Ovary (tissue), 9 donors: ENCODE data around the gene CLASP1. TPM values are rescaled to one million over a fixed set of nuclear protein-coding genes. Genes with fewer than 3 reads are reported as not detected.
"Not testable (repeated sequence)": the region's sequence is repeated elsewhere in the genome, so short reads cannot be mapped to it uniquely, and the experiment has no call there.

Experiments used
- DNase-seq, 5 donors: peaks; one replicate each; pipeline ENCODE4 v3.0.0-alpha.2; 2019 to 2020
- H3K27ac ChIP-seq, 2 donors: fragments of 200-600 bp; one replicate each; pipeline versions ENCODE4 v1.5.1 to v1.8.0; 2019 to 2022
- H3K27me3 ChIP-seq: fragments of 200-600 bp; one replicate; pipeline ENCODE4 v1.8.0; 2022
- H3K36me3 ChIP-seq: fragments of 200-600 bp; sonication (generic); one replicate; pipeline ENCODE4 v1.5.1; 2019
- H3K4me1 ChIP-seq: one replicate; pipeline ENCODE4 v1.8.1; 2013; ENCODE audit warnings: mild to moderate bottlenecking, moderate library complexity; ENCODE audit not compliant: insufficient read depth
- H3K4me3 ChIP-seq: fragments of 200-600 bp; sonication (generic); one replicate; pipeline ENCODE4 v1.5.1; 2017
- H3K9me3 ChIP-seq, 2 donors: fragments of 200-600 bp in 1 of 2; sonication (generic) in 1 of 2; one replicate each; pipeline versions ENCODE4 v1.5.1 to v1.8.1; 2013 to 2019; ENCODE audit warnings: mild to moderate bottlenecking in 1 of 2, moderate library complexity in 1 of 2
- EP300 ChIP-seq: sonication (generic); formaldehyde crosslinking; IDR thresholded peaks from one replicate; pipeline ENCODE4 v1.6.1; 2017; ENCODE audit warnings: antibody characterized with exemption
- POLR2A ChIP-seq: fragments of 450-650 bp; IDR thresholded peaks from one replicate; pipeline ENCODE4 v1.6.1; 2017; ENCODE audit warnings: antibody characterized with exemption, mild to moderate bottlenecking, moderate library complexity
- WGBS, 3 donors: extraction: QIAGEN DNeasy Blood & Tissue Kit in 1 of 3; methylation state at CpG; one replicate each; pipeline versions ENCODE4 v1.1.5 to v1.1.7; 2013 to 2017; 5-methylcytosine and 5-hydroxymethylcytosine counted together
- intact Hi-C, 4 donors: fragments of 100-400 bp; cut with DNase I; formaldehyde crosslinking; loops; one replicate each; pipeline versions ENCODE4 v1.11.0 to v1.15.1; 2022 to 2023
- polyA plus RNA-seq, 2 donors: library from polyadenylated mRNA; stranded (reverse); fragments of 200-250 nt in 1 of 2; fragments of 350-450 nt in 1 of 2; fragmentation: Illumina TruSeq in 1 of 2; extraction: RNeasy Lipid Tissue Mini Kit (QIAGEN cat#74804) in 1 of 2; gene quantifications; one replicate each; pipeline ENCODE4 v1.2.3, GENCODE V29; 2013 to 2014
- total RNA-seq, 7 donors: library from RNA; depleted of rRNA in 2 of 7; stranded (reverse); fragments of >200 nt in 2 of 7; fragmentation: NEBNext Ultra II Directional in 3 of 7; extraction: Animal tissue kit (Norgen Biotek cat#: 25700) in 3 of 7; gene quantifications; one replicate each; pipeline versions ENCODE4 v1.1.0 to v1.2.4, GENCODE V29; 2016 to 2023
- TF ChIP-seq, protein P1 (sequence below), 3 donors: fragments of 450-650 bp in 2 of 3; fragments of 200-600 bp in 1 of 3; IDR thresholded peaks; one replicate each; pipeline versions ENCODE4 v1.5.1 to v1.8.0; 2016 to 2022; ENCODE audit warnings: antibody characterized with exemption in 3 of 3, mild to moderate bottlenecking in 1 of 3
- donor health status: DM: no; HTN: no; CAD: no; lungs with moderate emphysema.
- donor health status: DM: no; HTN: no; CAD: no.
- donor health status: Bipolar disorder and iron deficiency.
- donor health status: DM: yes; HTN: yes; CAD: no.
- donor health status: DM: no; HTN: no; CAD: no.
- donor health status: DM: yes; HTN: yes; CAD: no.

The CLASP1 gene
- total and polyA plus RNA-seq, 9 donors: 15.8 to 58.7 (median 47.9) TPM

DNA sequence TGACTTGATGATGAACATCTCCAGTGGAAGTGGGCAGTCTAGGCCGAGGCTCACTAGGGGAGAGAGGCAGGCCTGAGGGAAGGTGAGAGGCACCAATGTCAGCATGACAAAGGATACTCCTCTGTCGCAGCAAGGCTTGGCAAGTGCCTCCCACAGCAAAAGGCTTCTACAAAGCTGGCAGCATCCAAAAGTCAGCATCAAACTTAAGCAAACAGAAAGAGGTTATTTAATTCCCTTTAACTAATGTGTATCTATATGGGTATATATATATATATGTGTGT lies 45.8 kb upstream of the CLASP1 start:
- no peaks in the 10 kb centered on the region for H3K36me3 ChIP-seq
- H3K27me3 ChIP-seq: no peaks in the 10 kb centered on the region
- DNase-seq: no peak
- no peak overlapping the region for H3K4me3 ChIP-seq
- H3K9me3 ChIP-seq: no peaks in the 10 kb centered on the region
- H3K4me1 ChIP-seq: no peaks in the 10 kb centered on the region
- 70 to 84% (median 73%) methylated on average over 2 of the region's 2 CpGs for WGBS, 3 donors
- no peak overlapping the region for H3K27ac ChIP-seq
- intact Hi-C loops: no loop called here
- TF ChIP-seq POLR2A: no peak
- no peak for TF ChIP-seq EP300
- TF ChIP-seq, protein P1, sequence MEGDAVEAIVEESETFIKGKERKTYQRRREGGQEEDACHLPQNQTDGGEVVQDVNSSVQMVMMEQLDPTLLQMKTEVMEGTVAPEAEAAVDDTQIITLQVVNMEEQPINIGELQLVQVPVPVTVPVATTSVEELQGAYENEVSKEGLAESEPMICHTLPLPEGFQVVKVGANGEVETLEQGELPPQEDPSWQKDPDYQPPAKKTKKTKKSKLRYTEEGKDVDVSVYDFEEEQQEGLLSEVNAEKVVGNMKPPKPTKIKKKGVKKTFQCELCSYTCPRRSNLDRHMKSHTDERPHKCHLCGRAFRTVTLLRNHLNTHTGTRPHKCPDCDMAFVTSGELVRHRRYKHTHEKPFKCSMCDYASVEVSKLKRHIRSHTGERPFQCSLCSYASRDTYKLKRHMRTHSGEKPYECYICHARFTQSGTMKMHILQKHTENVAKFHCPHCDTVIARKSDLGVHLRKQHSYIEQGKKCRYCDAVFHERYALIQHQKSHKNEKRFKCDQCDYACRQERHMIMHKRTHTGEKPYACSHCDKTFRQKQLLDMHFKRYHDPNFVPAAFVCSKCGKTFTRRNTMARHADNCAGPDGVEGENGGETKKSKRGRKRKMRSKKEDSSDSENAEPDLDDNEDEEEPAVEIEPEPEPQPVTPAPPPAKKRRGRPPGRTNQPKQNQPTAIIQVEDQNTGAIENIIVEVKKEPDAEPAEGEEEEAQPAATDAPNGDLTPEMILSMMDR (IDR thresholded peaks at IDR 0.05): no peak

DNA sequence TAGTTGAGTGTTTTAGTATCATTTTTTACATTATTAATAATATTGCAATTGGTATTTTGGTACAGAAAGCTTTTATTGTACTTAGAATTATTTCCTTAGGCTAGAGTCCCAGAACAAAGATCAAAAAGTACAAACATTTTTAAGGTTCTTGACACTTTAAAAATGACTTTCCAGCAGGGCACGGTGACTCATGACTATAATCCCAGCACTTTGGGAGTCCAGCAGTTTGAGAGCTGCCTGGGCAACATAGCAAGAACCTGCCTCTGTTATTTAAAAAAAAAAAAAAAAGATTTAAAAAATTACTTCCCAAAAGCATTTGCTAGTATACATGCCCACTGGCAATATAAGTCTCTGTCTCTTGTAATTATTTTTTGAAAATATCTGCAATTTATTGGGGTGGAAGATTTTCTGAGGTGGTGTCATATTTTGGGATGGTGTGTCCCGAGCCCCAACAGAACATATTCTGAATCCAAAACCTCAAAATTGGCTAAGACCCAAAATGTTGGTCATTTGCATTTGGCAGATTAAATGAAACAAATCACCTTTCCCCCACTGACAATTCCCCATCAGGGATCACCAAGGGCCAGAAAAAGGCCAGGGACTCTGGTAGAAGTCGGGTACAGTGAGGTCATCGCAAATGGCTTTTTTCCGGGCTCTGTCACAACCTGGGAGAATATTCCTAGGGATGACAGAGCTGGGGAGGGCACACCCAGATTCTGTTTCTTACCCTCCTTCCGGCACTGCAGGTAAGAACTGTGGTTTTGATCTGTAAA lies 45.3 kb upstream of the CLASP1 start:
- intact Hi-C loops: no loop called here
- WGBS, 3 donors: 69 to 78% (median 77%) methylated on average over 6 of the region's 6 CpGs
- no peak for DNase-seq

DNA sequence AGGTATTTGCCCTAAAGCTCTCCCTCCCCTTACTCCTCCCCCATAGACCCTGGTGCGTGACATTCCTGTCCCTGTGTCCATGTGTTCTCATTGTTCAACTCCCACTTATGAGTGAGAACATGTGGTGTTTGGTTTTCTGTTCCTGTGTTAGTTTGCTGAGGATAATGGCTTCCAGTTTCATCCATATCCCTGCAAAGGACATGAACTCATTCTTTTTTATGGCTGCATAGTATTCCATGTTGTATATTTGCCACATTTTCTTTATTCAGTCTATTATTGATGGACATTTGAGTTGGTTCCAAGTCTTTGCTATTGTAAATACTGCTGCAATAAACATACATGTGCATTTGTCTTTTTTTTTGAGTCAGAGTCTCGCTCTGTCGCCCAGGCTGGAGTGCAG lies 41.3 kb upstream of the CLASP1 start:
- H3K4me3 ChIP-seq, H3K27me3 ChIP-seq, H3K36me3 ChIP-seq, H3K9me3 ChIP-seq, intact Hi-C loops, H3K4me1 ChIP-seq, DNase-seq, H3K27ac ChIP-seq: not testable (repeated sequence)
- WGBS, 3 donors: 95 to 98% (median 95%) methylated on average over 3 of the region's 3 CpGs

More for the DNA sequence above, 45.3 kb upstream of the CLASP1 start:
- Histone ChIP-seq H3K4me3 (no peak overlapping the region), H3K27ac (no peak overlapping the region), H3K4me1 (no peaks in the 10 kb centered on the region), H3K27me3 (no peaks in the 10 kb centered on the region), H3K36me3 (no peaks in the 10 kb centered on the region), H3K9me3 (no peaks in the 10 kb centered on the region)
- TF ChIP-seq, protein P1 (IDR thresholded peaks at IDR 0.05): no peak
- no peak for TF ChIP-seq POLR2A
- TF ChIP-seq EP300: no peak

DNA sequence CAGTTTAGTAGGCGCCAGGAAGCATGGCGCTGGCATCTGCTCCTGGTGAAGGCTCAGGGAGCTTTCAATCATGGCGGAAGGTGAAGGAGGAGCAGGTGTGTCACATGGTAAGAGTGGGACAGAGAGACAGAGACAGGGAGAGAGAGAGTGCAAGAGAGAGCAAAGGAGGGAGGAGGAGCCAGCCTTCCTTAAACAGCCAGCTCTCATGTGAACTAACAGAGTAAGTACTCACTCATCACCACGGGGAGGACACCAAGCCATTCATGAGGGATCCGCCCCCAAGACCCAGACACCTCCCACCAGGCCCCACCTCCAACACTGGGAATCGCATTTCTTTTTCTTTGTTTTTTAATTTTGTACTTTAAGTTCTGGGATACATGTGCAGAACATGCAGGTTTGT lies 40.8 kb upstream of the CLASP1 start:
- 86 to 92% (median 88%) methylated on average over 6 of the region's 6 CpGs for WGBS, 3 donors
- no peak for TF ChIP-seq EP300
- TF ChIP-seq POLR2A: no peak
- TF ChIP-seq, protein P1 (IDR thresholded peaks at IDR 0.05): no peak
- intact Hi-C loops: no loop called here
- H3K4me1 ChIP-seq: no peaks in the 10 kb centered on the region
- DNase-seq: no peak
- H3K4me3 ChIP-seq: no peak overlapping the region
- no peaks in the 10 kb centered on the region for H3K36me3 ChIP-seq
- H3K27me3 ChIP-seq: no peaks in the 10 kb centered on the region
- no peak overlapping the region for H3K27ac ChIP-seq
- H3K9me3 ChIP-seq: no peaks in the 10 kb centered on the region

DNA sequence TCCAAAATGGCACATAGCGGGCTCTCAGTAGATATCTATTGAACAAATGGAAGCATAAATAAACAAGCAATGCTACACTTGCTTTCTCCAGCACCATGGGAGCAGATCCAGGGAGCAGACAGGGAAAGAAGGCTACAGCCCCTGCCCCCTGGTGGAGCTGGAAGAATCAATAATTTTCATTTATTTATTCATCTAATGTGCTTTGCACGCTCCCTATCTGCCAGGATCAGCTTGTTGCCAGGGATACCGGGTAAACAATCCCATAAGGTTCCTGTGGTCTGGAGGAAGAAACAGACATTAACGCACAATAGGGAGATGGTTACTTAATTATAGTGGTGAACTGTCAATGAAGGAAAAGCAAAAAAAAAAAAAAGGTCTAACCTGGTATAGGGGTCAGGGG lies 40.1 kb upstream of the CLASP1 start:
- TF ChIP-seq POLR2A (no peak), EP300 (no peak)
- TF ChIP-seq, protein P1 (IDR thresholded peaks at IDR 0.05): no peak
- WGBS, 3 donors: 35 to 40% (median 39%) methylated on average over 4 of the region's 4 CpGs

More for the DNA sequence above, 40.1 kb upstream of the CLASP1 start:
- no peaks in the 10 kb centered on the region for H3K36me3 ChIP-seq
- intact Hi-C loops: no loop called here
- H3K9me3 ChIP-seq: no peaks in the 10 kb centered on the region
- DNase-seq: peak in 1 of 5 donors; percentile 34
- no peaks in the 10 kb centered on the region for H3K4me1 ChIP-seq
- no peak overlapping the region for H3K27ac ChIP-seq
- H3K27me3 ChIP-seq: no peaks in the 10 kb centered on the region
- H3K4me3 ChIP-seq: no peak overlapping the region
